ENCODE results near the gene HSPA6. TPM values are rescaled to one million over a fixed set of nuclear protein-coding genes. Genes with fewer than 3 reads are reported as not detected.
"Not testable (repeated sequence)": the region's sequence is repeated elsewhere in the genome, so short reads cannot be mapped to it uniquely, and the experiment has no call there.

Gene HSPA6
- total RNA-seq, 1 donor from 2014 or later, result 4.5 TPM

DNA sequence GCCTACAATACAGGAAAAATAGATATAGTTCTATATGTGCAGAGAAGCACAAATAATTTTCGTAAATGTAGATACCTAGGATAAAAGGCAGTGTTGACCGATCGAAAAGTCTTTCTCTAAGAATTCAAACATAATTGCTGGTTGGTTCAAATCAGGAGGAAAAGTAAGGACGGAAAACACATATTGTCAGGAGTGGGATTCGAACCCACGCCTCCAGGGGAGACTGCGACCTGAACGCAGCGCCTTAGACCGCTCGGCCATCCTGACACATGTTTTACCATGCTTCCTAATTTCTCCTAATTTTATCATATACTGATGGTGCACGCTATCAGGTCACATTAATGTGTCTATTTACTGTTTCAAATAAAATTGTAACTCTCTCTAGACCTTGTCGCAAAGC, 5.8 kb downstream of the HSPA6 start:
- DNase-seq; H3K9me3 Mint-ChIP-seq; H3K27me3 Mint-ChIP-seq; H3K36me3 Mint-ChIP-seq (ENCODE audit: low read depth): not testable (repeated sequence)
- peak overlapping the region; percentile 94 for H3K4me3 Mint-ChIP-seq
- peaks cover 25% of the 10 kb centered on the region for H3K4me1 Mint-ChIP-seq
- POLR2A ChIA-PET, result interaction anchor here (0.7 to 1.9 kb wide), 3 partner anchors 10 to 220 kb away, joined by 6 to 15 read pairs (median 10); partner anchors contain the start of gene DUSP12
- intact Hi-C loops (cut with micrococcal nuclease), result loop anchor here (2.0 kb wide), 1 partner anchor 83 kb away; no protein-coding TSS in a partner anchor
- ATAC-seq (ENCODE audit: low read depth), result peak; percentile 29
- H3K27ac Mint-ChIP-seq, result peak overlapping the region; percentile 92
- CTCF ChIA-PET, result interaction anchor here (1.8 to 2.8 kb wide), 2 partner anchors 9 to 211 kb away, joined by 5 to 8 read pairs; no protein-coding TSS in a partner anchor

DNA sequence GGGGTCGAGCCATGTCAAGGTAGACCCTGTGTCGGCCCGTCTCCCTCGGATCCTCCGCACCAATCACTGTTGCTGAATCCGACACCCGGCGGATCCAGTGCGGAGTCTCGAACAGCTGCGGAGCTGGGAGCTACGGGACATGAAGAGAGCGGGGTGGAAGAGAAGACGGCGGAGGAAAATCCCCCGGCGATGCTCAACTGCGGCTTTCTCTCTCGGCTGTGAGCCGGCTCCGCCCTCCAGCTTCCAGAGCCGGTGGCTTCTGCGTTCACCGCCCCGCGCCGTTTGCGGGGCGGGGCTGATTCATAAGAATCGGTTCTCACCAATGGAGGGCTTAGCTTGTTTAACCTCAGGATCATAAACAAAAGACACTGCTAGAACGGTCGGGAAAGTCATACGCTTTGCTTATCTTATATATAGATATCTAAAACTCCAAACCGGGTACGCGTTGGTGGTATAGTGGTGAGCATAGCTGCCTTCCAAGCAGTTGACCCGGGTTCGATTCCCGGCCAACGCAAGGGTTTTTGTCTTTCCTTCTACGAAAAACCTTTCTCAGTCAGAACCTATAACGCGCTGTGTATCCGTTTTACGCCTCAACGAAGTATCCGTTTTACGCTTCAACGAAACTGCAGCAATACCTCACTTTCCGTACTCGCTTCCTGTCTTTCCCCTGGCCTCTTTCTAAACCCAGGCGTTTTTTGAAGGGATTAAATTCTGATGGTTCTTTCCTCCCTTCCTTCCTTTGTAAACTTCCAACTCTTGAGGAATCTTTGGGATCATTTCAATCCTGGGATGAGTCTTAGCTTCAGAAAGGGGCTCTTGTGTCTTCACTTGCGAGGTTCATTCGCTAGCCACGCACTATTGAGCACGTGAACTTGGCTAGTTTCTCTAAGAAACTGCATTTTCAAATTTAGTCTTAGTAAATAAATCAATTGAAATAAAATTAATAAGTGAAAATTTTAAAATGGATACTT, 6.6 kb downstream of the HSPA6 start:
- ATAC-seq (ENCODE audit: low read depth) (peak; percentile 81), DNase-seq (peak; percentile 68)
- intact Hi-C loops (cut with micrococcal nuclease), result loop anchor here (1.0 to 2.0 kb wide), 4 partner anchors 9 to 207 kb away; no protein-coding TSS in a partner anchor
- Mint-ChIP-seq H3K27ac (peak overlapping the region; percentile 92), H3K4me3 (peak overlapping the region; percentile 94), H3K4me1 (peaks cover 22% of the 10 kb centered on the region)
- ChIA-PET CTCF (interaction anchor here (1.8 to 2.8 kb wide), 2 partner anchors 9 to 210 kb away, joined by 5 to 8 read pairs; no protein-coding TSS in a partner anchor), POLR2A (interaction anchor here (1.1 to 1.9 kb wide), 2 partner anchors 9 to 219 kb away, joined by 6 to 15 read pairs; partner anchors contain the start of gene DUSP12)
- H3K27me3 Mint-ChIP-seq; H3K36me3 Mint-ChIP-seq (ENCODE audit: low read depth); H3K9me3 Mint-ChIP-seq: not testable (repeated sequence)

DNA sequence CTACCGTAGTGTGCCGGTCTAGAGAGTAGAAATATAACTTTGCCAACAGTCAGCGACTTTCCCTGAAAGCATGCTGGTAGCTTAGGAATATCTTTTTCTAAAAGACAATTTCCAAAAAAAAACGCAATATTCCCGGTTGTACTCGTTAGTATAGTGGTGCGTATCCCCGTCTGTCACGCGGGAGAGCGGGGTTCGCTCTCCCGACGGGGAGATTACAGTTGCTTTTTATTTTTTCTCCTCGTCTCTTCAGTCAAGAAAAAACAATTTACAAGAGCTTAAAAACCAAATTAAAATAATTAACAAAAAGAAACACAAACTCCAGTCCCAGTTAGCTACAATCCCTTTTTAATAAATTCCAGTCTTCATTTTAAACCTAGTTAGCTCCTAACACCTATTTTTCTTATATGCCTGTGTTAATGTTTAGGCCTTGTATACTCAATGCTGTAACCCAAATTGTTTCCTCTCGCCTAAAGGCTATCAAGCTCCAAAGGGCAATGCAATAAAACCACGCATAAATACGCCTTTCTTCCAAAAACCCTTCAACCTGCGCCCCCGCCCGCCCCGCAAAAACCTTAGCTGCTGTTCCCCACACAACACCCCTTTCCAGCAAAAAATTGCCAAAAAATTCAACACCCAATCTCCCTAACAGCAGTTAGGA, 7.8 kb downstream of the HSPA6 start:
- H3K27me3 Mint-ChIP-seq, result peaks cover 5% of the 10 kb centered on the region
- no peak overlapping the region for H3K27ac Mint-ChIP-seq
- peaks cover 22% of the 10 kb centered on the region for H3K4me1 Mint-ChIP-seq
- peak overlapping the region; percentile 35 for H3K4me3 Mint-ChIP-seq
- TF ChIP-seq, protein P1, sequence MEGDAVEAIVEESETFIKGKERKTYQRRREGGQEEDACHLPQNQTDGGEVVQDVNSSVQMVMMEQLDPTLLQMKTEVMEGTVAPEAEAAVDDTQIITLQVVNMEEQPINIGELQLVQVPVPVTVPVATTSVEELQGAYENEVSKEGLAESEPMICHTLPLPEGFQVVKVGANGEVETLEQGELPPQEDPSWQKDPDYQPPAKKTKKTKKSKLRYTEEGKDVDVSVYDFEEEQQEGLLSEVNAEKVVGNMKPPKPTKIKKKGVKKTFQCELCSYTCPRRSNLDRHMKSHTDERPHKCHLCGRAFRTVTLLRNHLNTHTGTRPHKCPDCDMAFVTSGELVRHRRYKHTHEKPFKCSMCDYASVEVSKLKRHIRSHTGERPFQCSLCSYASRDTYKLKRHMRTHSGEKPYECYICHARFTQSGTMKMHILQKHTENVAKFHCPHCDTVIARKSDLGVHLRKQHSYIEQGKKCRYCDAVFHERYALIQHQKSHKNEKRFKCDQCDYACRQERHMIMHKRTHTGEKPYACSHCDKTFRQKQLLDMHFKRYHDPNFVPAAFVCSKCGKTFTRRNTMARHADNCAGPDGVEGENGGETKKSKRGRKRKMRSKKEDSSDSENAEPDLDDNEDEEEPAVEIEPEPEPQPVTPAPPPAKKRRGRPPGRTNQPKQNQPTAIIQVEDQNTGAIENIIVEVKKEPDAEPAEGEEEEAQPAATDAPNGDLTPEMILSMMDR (IDR thresholded peaks at IDR 0.05), result no peak
- ATAC-seq (ENCODE audit: low read depth), result no peak
- no peaks in the 10 kb centered on the region for H3K9me3 Mint-ChIP-seq
- CTCF ChIA-PET, result interaction anchor here (2.8 kb wide), 1 partner anchor 209 kb away, joined by 8 read pairs; no protein-coding TSS in a partner anchor
- intact Hi-C loops (cut with micrococcal nuclease), result loop anchor here (1.0 to 2.0 kb wide), 4 partner anchors 8 to 206 kb away; no protein-coding TSS in a partner anchor
- POLR2A ChIA-PET, result interaction anchor here (1.1 to 1.9 kb wide), 2 partner anchors 8 to 175 kb away, joined by 3 to 15 read pairs; partner anchors contain the start of gene FCRLA
- peaks cover 9% of the 10 kb centered on the region for H3K36me3 Mint-ChIP-seq (ENCODE audit: low read depth)
- no peak for DNase-seq

DNA sequence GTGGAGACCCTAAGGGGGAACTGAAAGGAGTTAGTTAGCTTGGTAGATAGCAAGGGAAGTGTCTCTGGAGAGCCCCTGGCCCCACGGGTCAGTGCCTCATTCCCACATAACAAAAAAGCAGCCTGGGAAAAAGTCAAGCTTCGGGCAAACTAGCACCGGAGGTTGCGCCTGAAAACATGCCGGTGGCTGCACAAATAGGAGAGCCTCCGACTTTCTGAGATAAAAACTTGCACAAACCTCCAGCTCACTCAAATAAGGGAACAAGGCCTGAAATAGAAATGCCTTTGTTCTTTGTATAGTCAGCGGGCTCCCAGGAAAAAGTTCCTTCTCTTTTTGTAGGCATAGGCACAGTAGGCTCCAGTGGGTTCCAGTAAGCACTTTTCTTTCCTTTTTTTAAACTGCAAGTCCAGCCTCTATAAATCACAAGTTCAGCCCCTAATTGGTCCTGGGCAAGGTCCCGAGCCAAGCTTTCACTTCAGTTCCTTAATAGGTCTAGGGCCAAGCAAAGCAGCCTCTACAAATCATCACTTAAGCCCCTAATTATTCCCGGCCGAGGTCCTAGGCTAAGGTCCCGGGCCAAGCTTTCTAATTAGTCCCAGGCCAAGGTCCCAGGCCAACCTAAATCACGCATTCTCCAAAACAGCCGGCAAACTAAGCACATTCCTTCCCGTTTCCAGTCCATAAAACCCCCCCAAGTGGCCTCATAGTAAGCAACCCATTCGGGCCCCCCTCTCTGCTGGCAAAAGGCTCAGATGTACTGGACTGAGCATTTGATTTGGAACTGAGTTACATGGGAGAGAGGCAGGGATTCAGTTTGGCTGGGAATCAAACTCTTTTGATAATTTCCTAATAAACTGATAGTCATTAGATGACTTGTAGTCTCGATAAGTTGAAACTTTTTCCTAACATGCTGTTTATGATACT, 8.6 kb downstream of the HSPA6 start:
- DNase-seq; H3K36me3 Mint-ChIP-seq (ENCODE audit: low read depth); intact Hi-C loops (cut with micrococcal nuclease); H3K27me3 Mint-ChIP-seq; ATAC-seq (ENCODE audit: low read depth); H3K9me3 Mint-ChIP-seq; H3K27ac Mint-ChIP-seq: not testable (repeated sequence)
- CTCF ChIA-PET, result interaction anchor here (2.8 kb wide), 1 partner anchor 208 kb away, joined by 8 read pairs; no protein-coding TSS in a partner anchor
- Mint-ChIP-seq H3K4me1 (peaks cover 22% of the 10 kb centered on the region), H3K4me3 (peak overlapping the region; percentile 35)
- POLR2A ChIA-PET, result interaction anchor here (1.1 kb wide), 1 partner anchor 174 kb away, joined by 3 read pairs; the partner anchor contains the start of gene FCRLA

DNA sequence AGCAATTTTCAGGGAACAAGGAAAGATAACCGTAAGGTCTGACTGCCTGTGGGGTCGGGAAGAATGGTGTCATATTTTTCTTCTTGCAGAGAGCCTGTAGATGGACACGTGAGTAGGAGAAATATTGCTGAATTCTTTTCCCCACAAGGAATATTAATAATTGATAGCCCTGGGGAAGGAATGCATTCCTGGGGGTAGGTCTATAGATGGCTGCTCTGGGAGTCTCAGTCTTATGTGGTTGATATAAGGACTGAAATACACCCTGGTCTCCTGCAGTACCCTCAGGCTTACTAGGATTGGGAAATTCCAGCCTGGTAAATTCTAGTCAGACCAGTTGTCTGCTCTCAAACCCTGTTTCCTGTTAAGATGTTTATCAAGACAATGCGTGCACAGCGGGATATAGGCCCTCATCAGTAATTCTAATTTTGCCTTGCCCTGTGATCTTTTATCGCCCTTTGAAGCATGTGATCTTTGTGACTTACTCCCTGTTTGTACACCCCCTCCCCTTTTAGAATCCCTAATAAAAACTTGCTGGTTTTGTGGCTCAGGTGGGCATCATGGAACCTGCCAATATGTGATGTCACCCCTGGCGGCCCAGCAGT, 12.8 kb downstream of the HSPA6 start:
- H3K4me3 Mint-ChIP-seq; POLR2A ChIA-PET; CTCF ChIA-PET; H3K27me3 Mint-ChIP-seq; H3K27ac Mint-ChIP-seq; H3K36me3 Mint-ChIP-seq (ENCODE audit: low read depth); intact Hi-C loops (cut with micrococcal nuclease); DNase-seq; ATAC-seq (ENCODE audit: low read depth); H3K9me3 Mint-ChIP-seq: not testable (repeated sequence)
- H3K4me1 Mint-ChIP-seq, result peaks cover 28% of the 10 kb centered on the region

DNA sequence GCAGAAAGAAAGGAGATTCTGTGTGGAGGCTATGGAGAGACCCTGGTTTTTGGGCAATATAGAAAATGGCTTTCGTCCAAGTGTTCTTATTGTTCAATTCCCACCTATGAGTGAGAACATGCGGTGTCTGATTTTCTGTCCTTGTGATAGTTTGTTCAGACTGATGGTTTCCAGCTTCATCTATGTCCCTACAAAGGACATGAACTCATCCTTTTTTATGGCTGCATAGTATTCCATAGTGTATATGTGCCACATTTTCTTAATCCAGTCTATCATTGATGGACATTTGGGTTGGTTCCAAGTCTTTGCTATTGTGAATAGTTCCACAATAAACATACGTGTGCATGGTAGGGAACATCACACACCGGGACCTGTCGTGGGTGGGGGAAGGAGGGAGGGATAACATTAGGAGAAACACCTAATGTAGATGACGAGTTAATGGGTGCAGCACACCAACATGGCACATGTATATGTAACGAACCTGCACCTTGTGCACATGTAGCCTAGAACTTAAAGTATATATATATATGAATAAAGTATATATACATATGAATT, 14.7 kb downstream of the HSPA6 start:
- peaks cover 37% of the 10 kb centered on the region for H3K4me1 Mint-ChIP-seq
- intact Hi-C loops (cut with micrococcal nuclease), result not testable (repeated sequence)

DNA sequence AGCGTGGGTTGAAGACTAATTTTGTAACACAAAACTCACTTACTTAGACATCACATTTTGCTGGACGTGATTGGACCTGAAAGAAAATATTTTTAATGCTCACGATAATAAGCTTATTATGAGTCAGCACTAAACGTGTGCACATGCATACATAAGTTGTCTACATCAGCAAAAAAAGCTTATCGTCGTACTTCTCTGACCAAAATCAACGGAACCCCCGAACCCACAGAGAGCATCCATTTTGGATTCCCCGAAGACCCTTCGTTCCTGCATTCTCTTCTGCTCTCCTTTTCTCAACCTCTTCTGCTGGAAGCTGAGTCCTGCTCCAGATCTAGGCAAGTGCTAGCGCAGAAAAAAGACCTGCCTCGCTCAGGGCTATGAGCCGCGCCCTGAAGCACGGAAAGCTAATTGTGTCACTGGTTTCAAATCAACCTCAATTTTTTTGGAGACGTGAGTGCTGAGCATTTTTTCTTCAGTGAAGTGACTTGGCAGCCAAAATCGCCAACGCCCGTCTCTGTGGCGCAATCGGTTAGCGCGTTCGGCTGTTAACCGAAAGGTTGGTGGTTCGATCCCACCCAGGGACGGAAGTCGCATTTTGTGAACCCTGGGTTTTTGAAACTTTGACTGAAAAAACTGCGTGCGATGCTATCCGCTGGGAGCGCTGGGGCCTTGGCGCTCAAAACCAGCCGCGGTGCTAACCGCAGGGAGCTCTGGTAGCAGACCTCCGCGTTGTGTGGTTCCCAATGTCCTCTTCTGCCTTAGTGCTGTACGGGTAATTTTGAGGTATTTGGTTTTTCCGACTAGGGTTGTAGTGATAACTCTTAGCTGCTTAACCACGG, 15.6 kb downstream of the HSPA6 start:
- H3K4me1 Mint-ChIP-seq, result peaks cover 42% of the 10 kb centered on the region

More for the DNA sequence above, 14.7 kb downstream of the HSPA6 start:
- H3K36me3 Mint-ChIP-seq (ENCODE audit: low read depth); ATAC-seq (ENCODE audit: low read depth); H3K9me3 Mint-ChIP-seq; DNase-seq; H3K27ac Mint-ChIP-seq; H3K27me3 Mint-ChIP-seq: not testable (repeated sequence)
- H3K4me3 Mint-ChIP-seq, result peak overlapping the region; percentile 88
- ChIA-PET POLR2A (interaction anchor here (0.6 to 1.8 kb wide), 5 partner anchors 8 to 211 kb away, joined by 3 to 15 read pairs (median 5); partner anchors contain the start of gene DUSP12), CTCF (interaction anchor here (1.3 to 1.5 kb wide), 2 partner anchors 8 to 202 kb away, joined by 5 to 7 read pairs; no protein-coding TSS in a partner anchor)

DNA sequence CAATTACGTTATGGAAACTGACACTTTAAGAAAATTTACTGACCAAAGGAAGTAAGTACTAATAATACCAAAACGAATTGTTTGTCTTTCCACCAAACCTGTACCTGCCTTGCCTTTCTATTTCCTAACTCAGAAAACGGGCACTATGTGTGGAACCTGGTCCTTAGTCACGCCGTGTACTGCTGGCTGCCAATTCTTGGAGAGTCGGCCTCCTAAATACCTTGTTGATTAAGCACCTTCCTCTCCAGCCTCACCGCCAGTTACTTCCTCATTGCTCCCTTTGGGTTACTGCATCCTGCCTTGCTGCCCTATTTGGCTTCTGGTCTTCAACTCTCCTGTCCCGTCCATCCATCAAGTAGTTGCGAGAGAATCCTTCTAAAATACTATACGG, 16.2 kb downstream of the HSPA6 start:
- intact Hi-C loops (cut with micrococcal nuclease), result loop anchor here (1.0 to 2.0 kb wide), 3 partner anchors 9 to 141 kb away; no protein-coding TSS in a partner anchor
- not testable (repeated sequence) for DNase-seq; H3K27me3 Mint-ChIP-seq; H3K9me3 Mint-ChIP-seq; H3K36me3 Mint-ChIP-seq (ENCODE audit: low read depth)
- peak; percentile 38 for ATAC-seq (ENCODE audit: low read depth)
- peak overlapping the region; percentile 88 for H3K4me3 Mint-ChIP-seq
- H3K4me1 Mint-ChIP-seq, result peaks cover 48% of the 10 kb centered on the region
- peak overlapping the region; percentile 92 for H3K27ac Mint-ChIP-seq
- ChIA-PET CTCF (interaction anchor here (1.5 kb wide), 1 partner anchor 200 kb away, joined by 7 read pairs; no protein-coding TSS in a partner anchor), POLR2A (interaction anchor here (1.5 to 1.8 kb wide), 3 partner anchors 10 to 209 kb away, joined by 5 to 15 read pairs (median 6); partner anchors contain the start of gene DUSP12)

More for the DNA sequence above, 15.6 kb downstream of the HSPA6 start:
- DNase-seq (peak; percentile 83), ATAC-seq (ENCODE audit: low read depth) (peak; percentile 70)
- Mint-ChIP-seq H3K4me3 (peak overlapping the region; percentile 88), H3K27ac (peak overlapping the region; percentile 92)
- intact Hi-C loops (cut with micrococcal nuclease), result loop anchor here (1.0 to 2.0 kb wide), 3 partner anchors 9 to 141 kb away; no protein-coding TSS in a partner anchor
- not testable (repeated sequence) for H3K27me3 Mint-ChIP-seq; H3K36me3 Mint-ChIP-seq (ENCODE audit: low read depth); H3K9me3 Mint-ChIP-seq
- POLR2A ChIA-PET, result interaction anchor here (0.7 to 1.8 kb wide), 4 partner anchors 9 to 210 kb away, joined by 3 to 15 read pairs (median 6); partner anchors contain the start of gene DUSP12
- CTCF ChIA-PET, result interaction anchor here (1.3 to 1.5 kb wide), 2 partner anchors 9 to 201 kb away, joined by 5 to 7 read pairs; no protein-coding TSS in a partner anchor

All from activated B cell treated with CpG ODN at 0.5 μM for 24 hours (primary cell).